IMR-90 (cell line): Measurements from ENCODE around the gene SH2D6. TPM values are rescaled to one million over a fixed set of nuclear protein-coding genes. Genes with fewer than 3 reads are reported as not detected.

Experiments
- ATAC-seq: fragments of 200-7000 bp; cut with Tn5 transposase; 2 replicates; pipeline ENCODE4 v1.9.1; 2020; ENCODE audit warnings: low read depth, mild to moderate bottlenecking, moderate library complexity
- BruUV-seq: library from RNA; stranded (reverse); fragments of 400-500 nt; replicated peaks from 2 replicates; lab custom pipeline; 2021; lab: Mats Ljungman, UMichigan
- CTCF ChIA-PET: fragments of 300-600 bp; formaldehyde crosslinking; extraction: SDS; loops from one replicate; lab custom pipeline; 2021; ENCODE audit warnings: antibody characterized with exemption; lab: Yijun Ruan, JAX
- POLR2A ChIA-PET: fragments of 300-600 bp; sonication (Branson Sonifier 250); formaldehyde crosslinking; loops from one replicate; lab custom pipeline; 2022; ENCODE audit warnings: antibody characterized with exemption; ENCODE audit not compliant: unreplicated experiment; lab: Charles Lee
- DNase-seq: peaks from one replicate; pipeline ENCODE4 v3.0.0; 2013
- H2AFZ ChIP-seq: replicated peaks from 2 replicates; pipeline ENCODE3; 2013; ENCODE audit warnings: low read length, mild to moderate bottlenecking; ENCODE audit not compliant: poor library complexity
- H2AK5ac ChIP-seq: 2 replicates; pipeline ENCODE4 v1.6.1; 2013; ENCODE audit warnings: low read depth, low read length, inconsistent platforms
- H2AK9ac ChIP-seq: replicated peaks from 2 replicates; pipeline ENCODE3; 2013; ENCODE audit warnings: mild to moderate bottlenecking, low read depth, low read length, moderate library complexity; ENCODE audit not compliant: poor library complexity
- H2BK120ac ChIP-seq: 2 replicates; pipeline ENCODE4 v1.6.1; 2013; ENCODE audit warnings: low read depth, low read length, inconsistent platforms
- H2BK15ac ChIP-seq: 3 replicates; pipeline ENCODE4 v1.6.1; 2013; ENCODE audit warnings: low read depth, low read length, inconsistent platforms
- H2BK20ac ChIP-seq: 2 replicates; pipeline ENCODE4 v1.6.1; 2013; ENCODE audit warnings: low read depth, mild to moderate bottlenecking, inconsistent platforms, low read length, moderate library complexity
- H2BK5ac ChIP-seq: 2 replicates; pipeline ENCODE4 v1.6.1; 2013; ENCODE audit warnings: mild to moderate bottlenecking, low read depth, low read length, inconsistent platforms; ENCODE audit not compliant: poor library complexity, severe bottlenecking
- H3K14ac ChIP-seq: replicated peaks from 2 replicates; pipeline ENCODE4 v1.6.1; 2013; ENCODE audit warnings: low read depth, low read length, inconsistent platforms
- H3K18ac ChIP-seq: 2 replicates; pipeline ENCODE4 v1.6.1; 2013; ENCODE audit warnings: low read depth, low read length, control low read depth
- H3K23ac ChIP-seq: 2 replicates; pipeline ENCODE4 v1.6.1; 2013; ENCODE audit warnings: low read depth, low read length, inconsistent platforms
- H3K27ac ChIP-seq: 2 replicates; pipeline ENCODE4 v1.5.1; 2013; ENCODE audit warnings: mild to moderate bottlenecking, control low read depth, low read length; ENCODE audit not compliant: insufficient read depth
- H3K27me3 ChIP-seq: 2 replicates; pipeline ENCODE4 v1.6.1; 2013; ENCODE audit warnings: low read length; ENCODE audit not compliant: control insufficient read depth, insufficient read depth
- H3K36me3 ChIP-seq: 2 replicates; pipeline ENCODE4 v1.6.1; 2013; ENCODE audit warnings: low read length, mixed read lengths; ENCODE audit not compliant: control insufficient read depth, insufficient read depth
- H3K4ac ChIP-seq: 2 replicates; pipeline ENCODE4 v1.6.1; 2013; ENCODE audit warnings: low read depth, low read length, inconsistent platforms
- H3K4me1 ChIP-seq: 2 replicates; pipeline ENCODE4 v1.6.1; 2013; ENCODE audit warnings: low read length, mixed read lengths; ENCODE audit not compliant: control insufficient read depth, insufficient read depth
- H3K4me2 ChIP-seq: 2 replicates; pipeline ENCODE4 v1.6.1; 2013; ENCODE audit warnings: low read depth, mild to moderate bottlenecking, control low read depth, low read length, moderate library complexity
- H3K4me3 ChIP-seq: 2 replicates; pipeline ENCODE4 v1.5.1; 2013; ENCODE audit warnings: low read depth, mild to moderate bottlenecking, control low read depth, low read length, moderate library complexity; ENCODE audit not compliant: insufficient read depth
- H3K56ac ChIP-seq: 2 replicates; pipeline ENCODE4 v1.6.1; 2013; ENCODE audit warnings: low read length, inconsistent platforms; ENCODE audit not compliant: insufficient read depth; ENCODE audit errors: extremely low read depth
- H3K79me1 ChIP-seq, 2 experiments: 2 replicates each; pipeline ENCODE4 v1.6.1; 2013; ENCODE audit warnings: low read length in 2 of 2, inconsistent platforms in 1 of 2, low read depth in 1 of 2
- H3K9ac ChIP-seq: 2 replicates; pipeline ENCODE4 v1.6.1; 2013; ENCODE audit warnings: low read depth, low read length, control low read depth
- H3K9me1 ChIP-seq: 2 replicates; pipeline ENCODE4 v1.6.1; 2013; ENCODE audit warnings: low read length, inconsistent platforms; ENCODE audit not compliant: insufficient read depth
- H3K9me3 ChIP-seq: 2 replicates; pipeline ENCODE4 v1.6.1; 2013; ENCODE audit warnings: low read length; ENCODE audit not compliant: control insufficient read depth, insufficient read depth
- H4K20me1 ChIP-seq: 2 replicates; pipeline ENCODE4 v1.6.1; 2013; ENCODE audit warnings: low read length, inconsistent platforms; ENCODE audit not compliant: insufficient read depth
- H4K5ac ChIP-seq: 2 replicates; pipeline ENCODE4 v1.6.1; 2013; ENCODE audit warnings: mild to moderate bottlenecking, low read depth, low read length, control low read depth
- H4K8ac ChIP-seq, 2 experiments: 2 replicates each; pipeline ENCODE4 v1.6.1; 2013; ENCODE audit warnings: low read depth in 2 of 2, low read length in 2 of 2, control low read depth in 1 of 2, inconsistent platforms in 1 of 2
- H4K91ac ChIP-seq: 2 replicates; pipeline ENCODE4 v1.6.1; 2013; ENCODE audit warnings: low read depth, low read length, inconsistent platforms; ENCODE audit not compliant: insufficient read depth
- CEBPB ChIP-seq: IDR thresholded peaks from 2 replicates; pipeline ENCODE4 v1.6.1; 2012; ENCODE audit warnings: low read depth, low read length, improper control_type of control experiment
- CTCF ChIP-seq: conservative IDR thresholded peaks from 2 replicates; pipeline ENCODE4 v1.5.1; 2012; ENCODE audit warnings: mild to moderate bottlenecking, low read depth, low read length, improper control_type of control experiment
- ELK1 ChIP-seq: fragments of 150-350 bp; IDR thresholded peaks from 2 replicates; pipeline ENCODE4 v1.6.1; 2016; ENCODE audit warnings: low read depth, mild to moderate bottlenecking, low read length, moderate library complexity, borderline replicate concordance
- FOS ChIP-seq: fragments of 150-350 bp; IDR thresholded peaks from 2 replicates; pipeline ENCODE4 v1.6.1; 2016; ENCODE audit warnings: low read depth, low read length
- MAFK ChIP-seq: IDR thresholded peaks from 2 replicates; pipeline ENCODE4 v1.6.1; 2012; ENCODE audit warnings: low read depth, low read length, improper control_type of control experiment
- MAZ ChIP-seq: IDR thresholded peaks from 2 replicates; pipeline ENCODE4 v1.6.1; 2012; ENCODE audit warnings: low read depth, mild to moderate bottlenecking, low read length, improper control_type of control experiment, moderate library complexity, borderline replicate concordance
- MXI1 ChIP-seq: IDR thresholded peaks from 2 replicates; pipeline ENCODE4 v1.6.1; 2012; ENCODE audit warnings: low read depth, mild to moderate bottlenecking, low read length, moderate library complexity, borderline replicate concordance
- NFE2L2 ChIP-seq: fragments of 150-350 bp; IDR thresholded peaks from 2 replicates; pipeline ENCODE4 v1.6.1; 2016; ENCODE audit warnings: low read depth, mild to moderate bottlenecking, low read length
- POLR2A ChIP-seq: IDR thresholded peaks from 2 replicates; pipeline ENCODE4 v1.6.1; 2012; ENCODE audit warnings: mild to moderate bottlenecking, low read depth, low read length
- RCOR1 ChIP-seq: IDR thresholded peaks from 2 replicates; pipeline ENCODE4 v1.6.1; 2012; ENCODE audit warnings: mild to moderate bottlenecking, low read length, improper control_type of control experiment; ENCODE audit not compliant: insufficient replicate concordance
- RFX5 ChIP-seq: IDR thresholded peaks from 2 replicates; pipeline ENCODE4 v1.8.0; 2012; ENCODE audit warnings: low read depth, mild to moderate bottlenecking, low read length, moderate library complexity
- SMC3 ChIP-seq: fragments of 150-350 bp; IDR thresholded peaks from 2 replicates; pipeline ENCODE4 v1.6.1; 2016; ENCODE audit warnings: low read depth, mild to moderate bottlenecking, antibody characterized with exemption, low read length, moderate library complexity
- USF2 ChIP-seq: fragments of 150-350 bp; IDR thresholded peaks from 2 replicates; pipeline ENCODE4 v1.6.1; 2017; ENCODE audit warnings: mild to moderate bottlenecking, antibody characterized with exemption, low read length, low read depth
- WGBS, 2 experiments: methylation state at CpG; one replicate each; pipeline versions ENCODE4 v1.1.5 to v1.1.7; 2013; ENCODE audit warnings: missing lambda C conversion rate in 2 of 2; ENCODE audit not compliant: insufficient read length in 1 of 2; ENCODE audit errors: extremely low coverage in 2 of 2; 5-methylcytosine and 5-hydroxymethylcytosine counted together
- dilution Hi-C: fragments of 300-500 bp; cut with HindIII; formaldehyde crosslinking; loops from one replicate; pipeline ENCODE4 v1.14.3; 2018; ENCODE audit warnings: low sequenced_read_pairs; ENCODE audit not compliant: unreplicated experiment
- in situ Hi-C: fragments of 300-500 bp; cut with MboI; formaldehyde crosslinking; loops from 3 replicates; pipeline ENCODE4 v1.14.3; 2019; ENCODE audit warnings: low sequenced_read_pairs, inconsistent platforms, mixed read lengths
- intact Hi-C: fragments of 100-400 bp; cut with micrococcal nuclease; formaldehyde crosslinking; loops from 2 replicates; pipeline ENCODE4 v1.10.0; 2022
- polyA plus RNA-seq, 3 experiments: library from polyadenylated mRNA; depleted of rRNA; stranded (reverse); fragments of >200 nt; gene quantifications; 2 replicates each; pipeline ENCODE4 v1.2.3, GENCODE V29; 2012; ENCODE audit warnings: low replicate concordance in 1 of 3
- total RNA-seq: library from RNA; depleted of rRNA; stranded (reverse); fragments of >200 nt; gene quantifications from 2 replicates; pipeline ENCODE4 v1.2.3, GENCODE V29; 2012

SH2D6 gene
- total and polyA plus RNA-seq, 2 of the 4 experiments (the other 2 are of a cell fraction): 0.32 to 0.36 TPM

- Histone ChIP-seq H2BK15ac (no peak overlapping the region), H2BK20ac (peak overlapping the region; percentile 59), H2BK120ac (no peak overlapping the region), H4K91ac (no peak overlapping the region), H3K4me1 (peaks cover 24% of the 10 kb centered on the region), H3K4me3 (no peak overlapping the region), H3K4me2 (no peak overlapping the region), H2BK5ac (no peak overlapping the region), H2AFZ (no peak overlapping the region), H2AK9ac (no peak overlapping the region), H2AK5ac (no peak overlapping the region), H3K79me1 (peaks cover 0 to 13% of the 10 kb centered on the region in 2 experiments; a peak in 1 of 4 replicates), H3K18ac (no peak overlapping the region), H3K9ac (no peak overlapping the region), H3K9me1 (peaks cover 30% of the 10 kb centered on the region), H3K23ac (no peak overlapping the region), H3K56ac (no peak overlapping the region), H3K14ac (no peak overlapping the region), H4K8ac (no peak overlapping the region), H3K4ac (no peak overlapping the region), H4K5ac (no peak overlapping the region), H3K36me3 (no peaks in the 10 kb centered on the region), H3K9me3 (no peaks in the 10 kb centered on the region), H4K20me1 (no peaks in the 10 kb centered on the region), H3K27ac (no peak overlapping the region), H3K27me3 (no peaks in the 10 kb centered on the region)
- in situ Hi-C loops: no loop called here
- BruUV-seq: no TSS peak
- ChIA-PET CTCF (interaction anchor here (0.6 kb wide), 1 partner anchor 104 kb away, joined by 5 read pairs; no protein-coding TSS in a partner anchor), POLR2A (interaction anchor here (0.6 kb wide), 1 partner anchor 14 kb away, joined by 4 read pairs; no protein-coding TSS in a partner anchor)
- DNase-seq (no peak), ATAC-seq (no peak)
- intact Hi-C loops: no loop called here
- TF ChIP-seq ELK1: no peak
- TF ChIP-seq RFX5: no peak
- TF ChIP-seq NFE2L2: no peak
- no peak for TF ChIP-seq POLR2A
- no peak for TF ChIP-seq MXI1
- no peak for TF ChIP-seq FOS
- no peak for TF ChIP-seq RCOR1
- no peak for TF ChIP-seq CEBPB
- TF ChIP-seq CTCF: no peak
- no peak for TF ChIP-seq SMC3
- TF ChIP-seq MAFK: no peak
- no peak for TF ChIP-seq USF2
- no peak for TF ChIP-seq MAZ
- dilution Hi-C loops: no loop called here
- 80% methylated on average over 1 of the region's 7 CpGs; no CpG with 5 or more reads in 1 of the 2 experiments for WGBS, 2 experiments
Measured at GRCh38 chr2:85439986-85440385, 21.5 kb downstream of the SH2D6 start.
